ENCODE results near the gene TMEM161A.
"Not testable (repeated sequence)": the region's sequence is repeated elsewhere in the genome, so short reads cannot be mapped to it uniquely, and the experiment has no call there.

The TMEM161A gene

DNA sequence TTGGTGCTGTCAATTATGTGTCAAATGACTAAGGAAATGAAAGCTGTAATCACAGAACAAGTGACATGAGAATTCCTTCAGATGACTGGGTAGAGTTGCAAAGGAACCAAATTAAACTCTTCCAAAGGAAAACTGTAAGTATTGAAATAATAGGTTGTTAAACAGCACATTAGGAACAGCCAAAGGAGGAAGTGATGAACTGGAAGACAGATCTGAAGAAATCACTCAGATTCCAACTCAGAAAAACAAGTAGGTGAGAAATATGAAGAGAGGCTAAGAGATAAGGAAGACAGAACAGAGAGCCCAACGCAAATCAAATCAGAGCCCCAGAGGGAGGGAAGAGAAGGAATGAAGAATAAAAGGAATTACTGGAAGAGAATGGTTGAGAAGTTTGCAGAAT, 15.4 kb downstream of the TMEM161A start:
- DNase-seq (ENCODE audit: low read depth in 2 of 2, low spot score in 1 of 2): no peak

DNA sequence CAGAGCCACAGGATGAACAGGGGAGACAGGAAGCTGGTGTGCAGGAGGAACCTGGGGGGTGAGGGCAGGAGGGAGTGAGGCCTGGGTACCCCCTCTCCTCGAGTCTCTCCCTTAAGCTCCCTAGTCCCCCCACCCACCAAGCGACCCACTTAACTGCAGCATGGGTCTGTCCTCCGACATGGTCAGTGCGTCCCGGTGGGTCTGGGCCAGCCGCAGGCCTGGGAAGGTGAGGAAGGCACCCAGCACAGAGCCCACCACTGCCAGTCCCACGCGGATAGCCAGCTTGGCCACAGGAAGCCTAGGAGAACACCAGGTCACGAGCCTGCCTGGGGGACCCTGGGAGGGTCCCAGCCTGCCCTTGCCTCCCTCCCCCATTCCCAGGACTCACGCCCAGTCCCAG, 16.9 kb downstream of the TMEM161A start:
- no peak for DNase-seq (ENCODE audit: low read depth in 2 of 2, low spot score in 1 of 2)

DNA sequence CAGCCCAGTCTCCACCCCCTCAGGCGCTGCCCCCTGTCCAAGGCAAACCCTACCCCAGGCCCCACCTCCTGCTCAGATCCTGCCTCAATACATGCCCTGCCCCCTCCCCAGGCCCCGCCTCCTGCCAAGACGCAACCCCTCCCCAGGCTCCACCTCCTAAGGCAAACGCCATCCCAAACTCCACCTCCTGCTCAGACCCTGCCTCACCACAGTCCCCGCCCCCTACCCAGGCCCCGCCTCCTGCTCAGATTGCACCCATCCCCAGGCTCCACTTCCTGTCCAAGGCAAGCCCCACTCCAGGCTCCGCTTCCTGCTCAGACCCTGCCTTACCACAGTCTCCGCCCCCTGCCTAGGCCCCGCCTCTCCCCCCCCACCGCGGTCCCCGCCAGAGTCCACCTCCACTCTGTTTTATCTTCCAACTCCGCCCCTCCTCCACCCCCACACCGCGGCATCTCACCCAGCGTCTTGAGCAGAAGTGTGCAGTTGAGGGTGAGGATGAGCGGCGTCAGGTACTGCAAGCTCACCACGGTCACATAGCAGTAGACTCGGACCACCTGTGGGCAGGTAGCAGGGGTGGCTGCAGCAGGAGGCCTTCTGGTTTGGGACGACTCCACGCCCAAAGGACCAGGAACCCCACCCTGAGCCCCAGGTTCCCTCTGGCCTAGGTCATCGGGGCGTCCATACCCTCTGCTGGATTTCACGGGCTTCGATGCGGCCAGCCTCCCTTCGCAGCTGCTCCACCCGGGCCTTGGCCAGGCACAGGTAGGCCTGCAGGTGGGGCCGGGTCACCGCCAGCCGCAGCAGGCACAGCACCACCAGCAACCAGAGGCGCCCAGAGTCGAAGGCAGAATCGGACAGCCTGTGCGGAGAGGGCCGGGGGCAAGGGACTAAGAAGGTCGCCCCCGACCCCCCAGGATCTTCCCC, 17.7 kb downstream of the TMEM161A start:
- no peak for DNase-seq (ENCODE audit: low read depth in 2 of 2, low spot score in 1 of 2)

DNA sequence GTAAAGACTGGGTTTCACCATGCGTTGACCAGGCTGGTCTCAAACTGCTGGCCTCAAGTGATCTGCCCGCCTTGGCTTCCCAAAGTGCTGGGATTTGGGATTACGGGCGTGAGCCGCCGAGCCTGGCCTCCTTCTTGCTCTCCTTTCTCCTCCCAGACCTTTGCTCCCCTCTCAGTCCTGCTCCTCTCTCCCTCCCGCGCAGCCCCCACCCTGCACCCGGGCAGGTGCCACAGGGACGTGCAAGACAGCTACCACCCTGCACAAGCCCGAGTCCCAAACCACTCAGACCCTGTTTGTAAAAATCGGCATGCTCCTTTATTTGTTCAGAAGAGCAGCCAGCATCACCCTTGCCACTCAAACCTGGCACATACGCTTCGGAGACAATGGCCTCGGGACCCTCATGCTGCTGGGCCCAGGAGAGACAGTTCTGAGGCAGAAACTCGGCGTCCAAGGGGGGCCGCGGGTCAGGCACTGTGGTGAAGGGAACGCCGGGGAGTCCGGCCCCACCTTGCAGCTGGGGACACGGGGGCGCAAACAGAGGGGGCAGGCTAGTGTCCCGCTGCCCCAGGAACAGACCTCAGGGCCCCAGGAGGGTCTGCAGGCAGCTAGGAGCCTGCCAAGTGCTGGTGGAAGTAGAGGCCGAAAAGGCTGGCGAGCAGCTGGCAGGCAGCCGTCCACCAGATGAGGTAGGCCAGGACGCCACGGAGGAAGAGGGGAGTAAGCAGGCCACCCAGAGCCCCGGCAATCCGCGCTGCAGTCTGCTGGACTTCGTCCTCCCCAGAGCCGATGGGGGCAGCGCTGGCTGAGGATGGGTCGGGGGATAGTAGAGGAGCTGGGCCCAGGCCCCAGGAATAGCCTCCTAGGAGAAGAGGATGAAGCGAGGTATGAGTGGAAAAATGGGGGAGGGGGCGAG, 18.7 kb downstream of the TMEM161A start:
- DNase-seq (ENCODE audit: low read depth in 2 of 2, low spot score in 1 of 2): no peak

DNA sequence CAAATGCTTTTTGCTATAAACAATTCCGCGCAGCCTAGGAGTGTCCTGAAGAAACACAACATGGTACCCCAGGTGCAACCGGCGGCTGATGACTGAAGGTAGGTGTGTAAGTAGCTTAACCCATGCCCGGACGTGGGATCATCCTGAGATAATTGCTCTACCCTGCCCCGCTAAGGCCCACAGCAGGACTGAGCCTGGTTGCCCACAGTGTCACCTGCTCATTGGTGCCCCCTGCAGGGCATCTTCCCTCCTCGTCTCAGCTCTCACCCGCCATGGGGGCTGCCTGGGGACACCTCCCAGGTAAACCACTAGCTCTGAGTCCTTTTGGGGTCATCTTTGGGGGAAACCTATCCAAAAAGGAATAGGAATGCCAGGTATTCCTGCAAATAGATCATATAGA, 22.3 kb downstream of the TMEM161A start:
- no peak for DNase-seq (ENCODE audit: low read depth in 2 of 2, low spot score in 1 of 2)

DNA sequence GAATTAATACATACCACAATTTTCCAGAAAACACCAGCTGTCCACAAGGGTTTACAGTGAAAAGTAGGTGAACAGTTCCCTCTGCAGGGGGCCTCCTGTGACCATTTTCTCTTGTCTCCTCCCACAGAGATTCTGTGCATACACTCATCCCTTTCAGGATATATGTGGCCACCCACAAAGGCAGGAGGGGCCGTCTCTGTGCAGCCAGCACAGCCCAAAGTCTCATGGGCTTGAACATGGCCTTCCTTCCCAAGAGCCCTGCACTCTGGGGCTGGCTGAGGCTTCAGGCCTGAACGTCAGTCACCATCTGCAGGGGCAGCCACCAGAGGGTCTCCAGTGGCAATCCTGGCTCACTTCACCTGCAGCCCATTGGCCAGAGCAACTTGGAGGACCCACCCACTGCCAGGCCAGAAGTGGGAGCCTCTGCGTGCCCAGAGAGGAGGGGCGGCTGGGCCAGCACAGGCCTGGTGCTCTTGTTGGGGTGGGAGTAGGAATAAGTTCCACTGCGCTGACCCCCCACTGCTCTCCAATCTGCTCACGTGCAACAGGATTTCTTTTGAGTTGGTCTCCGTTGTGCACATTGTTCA, 25.1 kb downstream of the TMEM161A start:
- no peak for DNase-seq (ENCODE audit: low read depth in 2 of 2, low spot score in 1 of 2)

DNA sequence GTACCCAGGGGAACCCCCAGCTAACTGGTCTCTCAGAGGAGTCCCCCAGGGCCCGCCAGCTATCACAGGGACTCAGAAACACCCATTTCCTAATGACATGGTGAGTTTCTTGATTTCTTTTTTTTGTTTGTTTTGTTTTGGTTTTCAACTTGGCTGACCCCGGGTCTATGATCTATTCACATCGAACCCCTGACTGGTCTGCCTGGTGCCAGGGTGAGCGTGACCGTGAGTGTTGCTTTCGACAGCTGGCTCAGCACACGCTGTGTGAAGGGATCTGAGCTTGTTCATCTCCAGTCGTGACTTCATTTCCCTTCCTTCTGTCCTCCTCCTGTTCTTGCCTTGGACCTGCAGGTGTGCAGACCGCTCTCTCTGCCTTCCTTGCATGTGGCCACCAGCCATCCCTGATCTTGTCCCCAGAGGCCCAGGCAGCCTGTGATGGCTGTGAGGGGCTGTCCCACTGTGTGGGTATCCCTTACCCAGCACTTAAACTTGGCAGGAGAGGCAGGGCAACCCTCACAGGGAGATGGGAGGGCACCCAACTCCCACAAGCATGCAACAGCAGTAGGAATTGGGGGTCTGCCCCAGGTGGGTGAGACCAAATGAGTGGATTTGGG, 26.2 kb downstream of the TMEM161A start:
- no peak for DNase-seq (ENCODE audit: low read depth in 2 of 2, low spot score in 1 of 2)

DNA sequence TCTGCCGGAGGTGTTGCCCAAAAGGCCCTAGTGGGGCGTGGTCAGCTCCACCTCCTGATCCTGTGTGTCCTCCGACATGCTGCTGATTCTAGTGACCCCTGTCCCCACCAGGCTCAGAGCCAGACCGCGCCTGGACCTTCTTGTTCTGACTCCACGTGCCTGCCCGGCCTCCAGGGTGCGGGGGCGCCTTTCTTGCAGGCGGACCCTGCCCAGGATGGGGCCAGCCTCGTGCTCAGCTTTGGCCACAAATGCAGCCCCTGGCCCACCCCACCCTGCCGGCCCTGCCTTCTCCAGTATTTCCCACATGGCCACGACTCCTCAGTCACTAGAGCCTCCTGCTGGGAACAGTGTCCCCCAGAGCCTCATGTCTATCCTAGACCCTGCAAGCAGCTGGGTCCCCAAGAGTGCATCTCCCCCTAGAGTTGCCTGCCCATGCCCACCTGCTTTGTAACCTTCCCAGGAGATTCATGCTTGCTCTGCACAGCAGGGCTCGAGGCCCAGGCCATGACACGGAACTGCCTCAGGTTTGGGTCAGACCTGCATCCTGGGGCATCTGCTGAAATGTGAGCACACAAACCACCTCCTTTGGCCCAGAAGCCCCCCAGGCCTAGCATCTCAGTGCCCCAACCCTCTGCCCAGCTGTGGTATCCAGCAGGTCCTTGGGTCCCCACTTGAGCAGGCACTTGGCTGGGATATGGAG, 27.0 kb downstream of the TMEM161A start:
- DNase-seq (ENCODE audit: low read depth in 2 of 2, low spot score in 1 of 2): no peak

DNA sequence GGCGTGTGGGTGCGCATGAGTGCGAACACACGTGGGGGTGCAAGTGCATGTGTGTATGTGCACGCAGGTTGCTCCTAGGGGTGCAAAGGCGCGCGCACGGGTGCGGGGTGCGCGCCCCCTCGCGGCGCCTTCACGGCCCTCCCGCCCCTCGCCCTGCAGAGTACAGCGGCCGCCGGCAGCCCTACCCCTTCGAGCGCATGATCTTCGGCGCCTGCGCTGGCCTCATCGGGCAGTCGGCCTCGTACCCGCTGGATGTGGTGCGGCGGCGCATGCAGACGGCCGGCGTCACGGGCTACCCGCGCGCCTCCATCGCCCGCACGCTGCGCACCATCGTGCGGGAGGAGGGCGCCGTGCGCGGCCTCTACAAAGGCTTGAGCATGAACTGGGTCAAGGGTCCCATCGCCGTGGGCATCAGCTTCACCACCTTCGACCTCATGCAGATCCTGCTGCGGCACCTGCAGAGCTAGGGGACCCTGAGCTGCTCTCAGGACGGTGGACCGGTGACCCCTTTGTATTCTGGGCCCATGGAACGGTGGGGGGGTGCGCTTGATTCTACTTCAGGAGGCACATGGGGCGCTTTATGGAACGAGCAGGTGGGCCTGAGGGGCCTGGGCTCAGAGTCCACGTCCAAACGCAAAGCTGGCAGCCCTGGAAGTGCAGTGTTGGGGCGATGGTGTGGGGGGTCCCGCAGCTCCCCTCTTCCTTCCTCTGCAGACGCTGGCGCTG, 27.7 kb downstream of the TMEM161A start:
- DNase-seq (ENCODE audit: low read depth in 2 of 2, low spot score in 1 of 2): no peak

DNA sequence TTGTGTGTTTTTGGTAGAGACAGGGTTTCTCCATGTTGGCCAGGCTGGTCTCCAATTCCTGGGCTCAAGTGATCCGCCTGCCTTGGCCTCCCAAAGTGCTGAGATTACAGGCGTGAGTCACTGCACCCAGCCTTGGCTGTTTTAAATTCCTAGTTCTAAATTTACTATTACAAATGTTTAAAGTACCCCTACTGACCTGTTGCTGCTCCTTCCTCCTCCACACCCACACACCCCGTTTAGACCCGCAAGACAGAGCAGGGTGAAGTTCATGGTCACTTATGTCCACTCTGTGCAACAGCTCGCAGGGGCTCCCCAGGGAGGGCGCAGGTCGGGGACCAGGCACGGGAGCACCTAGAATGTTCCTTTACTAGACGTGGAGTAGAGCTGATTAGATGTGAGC, 28.7 kb downstream of the TMEM161A start:
- no peak for DNase-seq (ENCODE audit: low read depth in 2 of 2, low spot score in 1 of 2)

DNA sequence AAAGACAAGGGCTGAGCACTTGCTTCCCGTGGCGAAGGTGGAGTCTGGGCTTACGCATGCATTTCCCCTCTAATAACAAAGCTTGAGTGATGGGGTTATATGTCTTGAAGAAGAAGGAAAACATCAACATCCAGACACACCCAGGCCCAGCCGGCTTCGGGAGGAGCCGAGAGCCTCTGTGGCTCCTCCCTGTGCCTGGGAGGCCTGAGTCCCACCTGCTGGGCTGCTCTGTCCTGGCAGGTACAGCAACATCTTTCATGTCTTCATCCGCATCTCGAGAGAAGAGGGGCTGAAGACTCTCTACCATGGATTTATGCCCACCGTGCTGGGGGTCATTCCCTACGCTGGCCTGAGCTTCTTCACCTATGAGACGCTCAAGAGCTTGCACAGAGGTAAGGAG, 30.6 kb downstream of the TMEM161A start:
- DNase-seq (ENCODE audit: low read depth in 2 of 2, low spot score in 1 of 2): no peak

DNA sequence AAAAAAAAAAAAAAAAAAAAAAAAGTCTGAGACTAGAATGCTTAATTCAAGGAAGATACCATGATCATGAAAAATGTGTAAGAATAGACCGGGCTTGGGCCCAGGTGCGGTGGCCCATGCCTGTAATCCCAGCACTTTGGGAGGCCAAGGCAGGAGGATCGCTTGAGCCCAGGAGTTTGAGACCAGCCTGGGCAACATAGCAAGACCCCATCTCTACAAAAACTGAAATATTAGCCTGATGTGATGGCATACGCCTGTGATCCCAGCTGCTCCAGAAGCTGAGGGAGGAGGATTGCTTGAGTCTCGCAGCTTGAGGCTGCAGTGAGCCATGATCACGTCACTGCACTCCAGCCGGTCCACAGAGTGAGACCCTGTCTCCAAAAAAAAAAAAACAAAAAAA, 31.3 kb downstream of the TMEM161A start:
- DNase-seq (ENCODE audit: low read depth in 2 of 2, low spot score in 1 of 2): not testable (repeated sequence)

DNA sequence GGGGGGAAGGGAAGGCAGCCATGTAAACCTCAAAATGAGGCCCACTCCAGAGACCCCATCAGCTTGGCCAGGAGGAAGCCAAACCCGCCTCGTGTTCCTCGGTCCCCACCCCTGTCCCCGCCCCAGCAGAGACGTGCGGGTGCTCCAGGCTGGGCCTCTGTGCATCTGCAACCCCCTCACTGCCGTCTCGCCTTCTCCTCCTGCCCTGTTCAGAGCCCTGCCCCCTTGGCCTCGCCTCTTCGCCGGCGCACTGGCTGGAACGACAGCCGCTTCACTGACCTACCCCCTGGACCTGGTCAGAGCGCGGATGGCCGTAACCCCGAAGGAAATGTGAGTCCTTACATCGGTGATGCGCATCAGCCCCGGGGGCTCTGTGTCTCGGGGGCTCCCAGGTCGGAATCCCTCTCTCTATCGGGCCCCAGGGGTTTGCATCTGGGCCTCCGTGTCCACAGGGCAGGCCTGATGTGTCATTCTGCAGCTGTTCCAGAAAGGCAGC, 32.2 kb downstream of the TMEM161A start:
- no peak for DNase-seq (ENCODE audit: low read depth in 2 of 2, low spot score in 1 of 2)

DNA sequence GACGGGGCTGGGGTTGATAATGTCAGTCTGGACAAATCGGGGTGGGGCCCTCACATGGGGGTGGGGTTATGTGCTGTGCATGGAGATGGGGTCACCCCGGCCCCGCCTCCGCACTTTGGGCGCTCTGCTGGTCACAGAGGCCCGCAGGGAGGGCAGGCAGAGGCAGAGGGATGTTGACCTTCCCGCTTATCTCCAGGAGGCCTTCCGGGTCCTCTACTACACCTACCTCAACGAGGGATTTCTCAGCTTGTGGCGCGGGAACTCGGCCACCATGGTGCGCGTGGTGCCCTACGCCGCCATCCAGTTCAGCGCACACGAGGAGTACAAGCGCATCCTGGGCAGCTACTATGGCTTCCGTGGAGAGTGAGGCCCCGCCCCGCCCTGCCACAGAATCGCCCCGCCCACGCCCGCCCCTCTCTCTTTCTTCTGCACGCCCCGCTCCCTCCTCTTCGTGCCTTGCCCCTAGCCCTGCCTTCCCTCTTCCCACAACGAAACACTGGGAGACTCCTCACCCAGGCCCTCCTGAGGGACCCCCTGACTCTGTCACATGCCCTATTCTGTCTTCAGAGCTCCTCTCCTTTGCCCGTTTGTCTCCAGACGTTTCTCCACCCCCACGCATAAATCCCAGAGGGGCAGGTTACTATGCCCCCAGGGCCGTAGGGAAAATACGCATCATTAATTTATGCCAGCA, 32.8 kb downstream of the TMEM161A start:
- no peak for DNase-seq (ENCODE audit: low read depth in 2 of 2, low spot score in 1 of 2)

DNA sequence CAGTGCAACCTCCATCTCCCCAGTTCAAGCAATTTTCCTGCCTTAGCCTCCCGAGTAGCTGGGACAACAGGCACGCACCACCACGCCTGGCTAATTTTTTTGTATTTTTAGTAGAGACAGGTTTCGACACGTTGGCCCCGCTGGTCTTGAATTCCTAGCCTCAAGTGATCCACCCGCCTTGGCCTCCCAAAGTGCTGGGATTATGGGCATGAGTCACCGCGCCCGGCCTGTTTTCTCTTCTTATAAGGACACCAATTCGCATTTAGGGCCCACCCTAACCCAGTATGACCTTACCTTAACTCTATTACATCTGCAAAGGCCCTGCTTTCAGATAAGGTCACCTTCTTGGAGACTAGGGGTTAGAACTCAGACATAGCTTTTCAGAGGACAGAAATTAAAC, 35.1 kb downstream of the TMEM161A start:
- DNase-seq (ENCODE audit: low read depth in 2 of 2, low spot score in 1 of 2): no peak

DNA sequence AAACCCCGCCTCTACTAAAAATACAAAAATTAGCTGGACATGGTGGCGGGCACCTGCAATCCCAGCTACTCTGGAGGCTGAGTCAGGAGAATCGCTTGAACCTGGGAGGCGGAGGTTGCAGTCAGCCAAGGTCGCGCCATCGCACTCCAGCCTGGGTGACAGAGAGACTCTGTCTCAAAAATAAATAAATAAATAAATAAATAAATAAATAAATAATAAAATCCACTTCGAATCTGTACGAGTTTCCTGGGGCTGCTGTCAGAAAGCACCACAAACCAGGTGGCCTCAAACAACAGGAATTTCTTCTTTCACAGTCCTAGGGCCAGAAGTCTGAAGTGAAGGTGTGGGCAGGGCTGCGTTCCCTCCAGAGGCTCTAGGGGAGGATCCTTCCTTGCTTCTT, 35.7 kb downstream of the TMEM161A start:
- DNase-seq (ENCODE audit: low read depth in 2 of 2, low spot score in 1 of 2): not testable (repeated sequence)

DNA sequence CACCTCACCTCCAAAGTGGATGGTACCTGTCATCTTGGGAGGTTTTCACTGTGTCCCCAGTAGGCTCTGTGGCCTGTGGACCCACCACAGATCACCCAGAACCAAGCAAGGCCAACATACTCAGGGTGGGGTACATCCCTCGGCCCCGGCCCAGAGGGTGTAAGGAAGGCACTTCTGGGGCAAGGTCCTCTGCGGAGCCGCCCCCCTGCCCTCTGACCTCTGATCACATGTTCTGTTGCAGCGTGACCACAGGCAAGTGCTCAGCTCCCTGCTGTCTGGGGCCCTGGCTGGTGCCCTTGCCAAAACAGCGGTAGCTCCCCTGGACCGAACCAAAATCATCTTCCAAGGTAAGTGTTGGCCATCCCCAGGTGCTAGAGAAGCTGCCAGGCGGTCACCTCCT, 36.7 kb downstream of the TMEM161A start:
- no peak for DNase-seq (ENCODE audit: low read depth in 2 of 2, low spot score in 1 of 2)

DNA sequence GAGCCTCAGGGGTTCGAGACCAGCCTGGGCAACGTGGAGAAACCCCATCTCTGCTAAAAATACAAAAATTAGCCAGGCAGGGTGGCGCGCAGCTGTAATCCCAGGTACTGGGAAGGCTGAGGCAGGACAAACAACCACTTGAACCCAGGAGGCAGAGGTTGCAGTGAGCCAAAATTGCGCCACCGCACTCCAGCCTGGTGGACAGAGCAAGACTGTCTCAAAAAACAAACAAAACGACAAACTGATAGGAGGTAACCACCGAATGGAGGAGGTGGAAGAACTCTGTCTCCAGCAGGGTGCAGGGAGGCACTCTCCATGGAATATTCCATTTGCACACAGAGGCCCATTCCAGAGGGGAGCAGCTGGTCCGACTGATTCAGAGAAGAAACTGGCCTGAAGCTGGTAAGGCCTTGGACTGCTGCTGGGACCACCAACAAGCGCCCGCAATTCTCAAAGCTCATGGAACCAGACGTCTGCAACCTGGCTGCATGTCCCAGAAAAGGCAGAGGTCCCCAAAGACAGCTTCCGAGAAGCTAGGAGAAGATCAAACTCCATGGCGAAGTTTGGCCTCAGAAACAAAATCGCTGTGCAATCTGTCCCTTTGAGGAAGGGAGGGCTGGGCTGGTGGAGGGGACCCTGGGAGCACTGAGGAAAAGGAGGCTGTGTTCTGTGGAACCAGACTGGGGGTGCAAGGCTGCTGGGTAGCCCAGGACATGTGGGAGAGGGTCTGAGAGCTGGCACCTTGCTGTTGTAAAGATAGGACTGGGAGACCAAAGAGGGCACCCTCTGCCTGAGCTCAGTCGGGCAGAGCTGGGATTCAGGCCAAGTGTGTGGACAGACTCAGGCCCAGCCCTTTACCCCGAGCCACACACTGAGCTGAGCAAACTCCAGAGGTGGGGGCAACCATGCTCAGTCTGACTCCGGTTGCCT, 39.3 kb downstream of the TMEM161A start:
- no peak for DNase-seq (ENCODE audit: low read depth in 2 of 2, low spot score in 1 of 2)
